HepG2 (cell line): Measurements from ENCODE around the gene IL32. TPM values are rescaled to one million over a fixed set of nuclear protein-coding genes. Genes with fewer than 3 reads are reported as not detected.
A peak's percentile ranks its signal among the peaks of the same experiment; 100 is the strongest.

Source experiments
- BATF2 ChIP-seq: sonication (generic); formaldehyde crosslinking; IDR thresholded peaks from 2 replicates; pipeline ENCODE4 v1.8.0; 2022; ENCODE audit warnings: mild to moderate bottlenecking, missing genetic modification reagents, moderate library complexity
- BCL6 ChIP-seq: IDR thresholded peaks from 2 replicates; pipeline ENCODE4 v1.6.1; 2016; ENCODE audit warnings: missing genetic modification reagents, missing compliant biosample characterization
- BHLHE40 ChIP-seq: IDR thresholded peaks from 2 replicates; pipeline ENCODE4 v1.6.1; 2011; ENCODE audit warnings: low read length, improper control_type of control experiment
- CAMTA2 ChIP-seq: sonication (generic); formaldehyde crosslinking; IDR thresholded peaks from 2 replicates; pipeline ENCODE4 v1.4.0; 2020; ENCODE audit warnings: mild to moderate bottlenecking, missing genetic modification reagents, borderline replicate concordance
- CBX5 ChIP-seq: sonication (generic); formaldehyde crosslinking; IDR thresholded peaks from 2 replicates; pipeline ENCODE4 v1.4.0; 2020; ENCODE audit warnings: missing genetic modification reagents, borderline replicate concordance
- EHMT2 ChIP-seq: fragments of 200-600 bp; sonication (generic); IDR thresholded peaks from 2 replicates; pipeline ENCODE4 v1.7.0; 2017; ENCODE audit warnings: antibody characterized with exemption, low read depth, low read length, borderline replicate concordance
- ELF4 ChIP-seq: sonication (generic); formaldehyde crosslinking; IDR thresholded peaks from 2 replicates; pipeline ENCODE4 v1.5.0; 2020; ENCODE audit warnings: missing genetic modification reagents, mild to moderate bottlenecking, moderate library complexity, borderline replicate concordance
- GTF3A ChIP-seq: sonication (generic); formaldehyde crosslinking; conservative IDR thresholded peaks from 2 replicates; pipeline ENCODE4 v1.4.0; 2020; ENCODE audit warnings: mild to moderate bottlenecking, missing genetic modification reagents
- HNRNPUL1 ChIP-seq: fragments of 200-400 bp; formaldehyde crosslinking; IDR thresholded peaks from 2 replicates; pipeline ENCODE4 v1.6.1; 2017; ENCODE audit warnings: low read depth, mild to moderate bottlenecking, low read length, moderate library complexity
- KLF6 ChIP-seq: IDR thresholded peaks from 2 replicates; pipeline ENCODE4 v1.8.0; 2016; ENCODE audit warnings: missing biosample characterization, missing genetic modification reagents
- MEF2D ChIP-seq: sonication (generic); formaldehyde crosslinking; IDR thresholded peaks from 2 replicates; pipeline ENCODE4 v1.5.1; 2020; ENCODE audit warnings: mild to moderate bottlenecking, missing genetic modification reagents
- MIER3 ChIP-seq: IDR thresholded peaks from 2 replicates; pipeline ENCODE4 v1.6.1; 2016; ENCODE audit warnings: missing compliant biosample characterization, borderline replicate concordance
- PHB2 ChIP-seq: fragments of 450-650 bp; IDR thresholded peaks from 2 replicates; pipeline ENCODE4 v1.6.1; 2018; ENCODE audit not compliant: partially characterized antibody
- REL ChIP-seq: sonication (generic); formaldehyde crosslinking; conservative IDR thresholded peaks from 2 replicates; pipeline ENCODE4 v1.8.0; 2022; ENCODE audit warnings: mild to moderate bottlenecking, missing genetic modification reagents, moderate library complexity
- SMC3 ChIP-seq: IDR thresholded peaks from 2 replicates; pipeline ENCODE4 v1.6.1; 2011; ENCODE audit warnings: low read length, improper control_type of control experiment
- ZNF124 ChIP-seq: sonication (generic); formaldehyde crosslinking; IDR thresholded peaks from 2 replicates; pipeline ENCODE4 v1.4.0; 2020; ENCODE audit warnings: missing genetic modification reagents
- ZNF251 ChIP-seq: sonication (generic); formaldehyde crosslinking; IDR thresholded peaks from 2 replicates; pipeline ENCODE4 v1.9.0; 2021; ENCODE audit warnings: mild to moderate bottlenecking, missing genetic modification reagents
- ZNF44 ChIP-seq: sonication (generic); formaldehyde crosslinking; IDR thresholded peaks from 2 replicates; pipeline ENCODE4 v1.5.1; 2020; ENCODE audit warnings: mild to moderate bottlenecking, missing genetic modification reagents
- ZNF660 ChIP-seq: sonication (generic); formaldehyde crosslinking; IDR thresholded peaks from 2 replicates; pipeline ENCODE4 v1.5.1; 2020; ENCODE audit warnings: mild to moderate bottlenecking, low read depth, missing genetic modification reagents, borderline replicate concordance
- ZNF720 ChIP-seq: sonication (generic); formaldehyde crosslinking; IDR thresholded peaks from 2 replicates; pipeline ENCODE4 v1.4.0; 2020; ENCODE audit warnings: missing genetic modification reagents
- ZNF790 ChIP-seq: sonication (generic); formaldehyde crosslinking; IDR thresholded peaks from 2 replicates; pipeline ENCODE4 v1.8.0; 2022; ENCODE audit warnings: missing genetic modification reagents, mild to moderate bottlenecking, borderline replicate concordance
- polyA plus RNA-seq, 8 experiments: library from polyadenylated mRNA; depleted of rRNA in 3 of 8; stranded (reverse) in 7 of 8; unstranded in 1 of 8; fragments of >200 nt; fragmentation: Illumina TruSeq in 4 of 8; extraction: Trizol in 4 of 8; gene quantifications; 2 replicates each; pipeline versions ENCODE4 v1.2.1 to v1.2.3, GENCODE V29; 2011 to 2016; ENCODE audit warnings: low read depth in 4 of 8, missing spikeins in 1 of 8, mixed read lengths in 1 of 8; ENCODE audit not compliant: insufficient read depth in 1 of 8
- total RNA-seq, 5 experiments: library from RNA; depleted of rRNA; stranded (reverse); fragments of >200 nt; fragmentation: Illumina TruSeq; extraction: Trizol; gene quantifications; 2 replicates each; pipeline ENCODE4 v1.2.3, GENCODE V29; 2016; ENCODE audit warnings: low read depth in 1 of 5
- TF ChIP-seq, protein P1 (sequence below): IDR thresholded peaks from 2 replicates; pipeline ENCODE4 v1.6.1; 2016; ENCODE audit warnings: low read depth
- TF ChIP-seq, protein P2 (sequence below): sonication (generic); formaldehyde crosslinking; IDR thresholded peaks from 2 replicates; pipeline ENCODE4 v1.4.0; 2020; ENCODE audit warnings: missing genetic modification reagents, mild to moderate bottlenecking, borderline replicate concordance
- TF ChIP-seq, protein P3 (sequence below): sonication (generic); formaldehyde crosslinking; IDR thresholded peaks from 2 replicates; pipeline ENCODE4 v1.4.0; 2020; ENCODE audit warnings: missing genetic modification reagents

The IL32 gene
- total and polyA plus RNA-seq, 2 of the 13 experiments (the other 11 are each of a cell fraction or from before 2014, with no cell fraction given), result 115 to 165 TPM

DNA sequence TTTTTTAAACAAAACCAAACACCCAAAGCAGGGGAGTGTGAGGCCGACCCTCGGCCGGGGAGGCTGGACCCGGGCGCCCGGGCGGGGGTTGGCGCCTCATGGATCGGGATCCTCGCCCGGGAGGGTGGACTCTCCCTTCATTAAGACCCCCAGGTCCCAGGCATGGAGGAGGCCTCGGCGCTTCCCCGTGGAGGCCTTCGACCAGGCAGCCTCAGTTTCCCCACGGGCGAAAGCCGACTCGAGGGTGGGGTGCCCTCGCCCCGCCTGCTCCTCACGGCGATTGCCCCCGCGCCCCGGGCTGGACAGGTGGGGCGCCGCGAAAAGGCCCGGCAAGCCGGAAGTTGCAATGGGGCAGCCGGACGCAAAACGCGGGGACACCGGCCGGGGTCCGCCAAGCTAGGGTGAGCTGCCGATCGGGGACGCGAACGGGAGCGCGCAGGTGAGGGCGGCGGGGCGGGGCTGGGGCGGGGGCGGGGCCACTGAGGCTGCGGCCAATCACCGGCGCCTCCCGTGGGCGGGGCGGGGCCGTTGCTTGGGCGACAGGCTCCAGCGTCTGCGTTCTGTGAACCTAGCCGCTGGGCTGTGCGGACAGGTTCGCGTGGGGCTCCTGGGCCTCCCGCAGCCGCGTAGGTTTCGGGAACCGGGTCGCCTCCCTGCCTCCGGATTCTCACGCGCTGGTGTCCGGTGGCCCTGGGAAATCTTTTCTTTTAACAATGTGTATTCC is 40.9 kb downstream of the IL32 start (continued):
- TF ChIP-seq ZNF790 (no peak), BHLHE40 (0 out of 2 replicates have a peak, but pooled peaks have one; percentile 28), REL (CRISPR knock-in tag) (no peak), ZNF44 (CRISPR knock-in tag) (no peak), KLF6 (CRISPR knock-in tag) (no peak), SMC3 (no peak), BATF2 (CRISPR knock-in tag) (no peak), CAMTA2 (CRISPR knock-in tag) (0 out of 2 replicates have a peak, but pooled peaks have one; percentile 54), ZNF720 (CRISPR knock-in tag) (no peak), PHB2 (no peak), BCL6 (CRISPR knock-in tag) (peak; percentile 52), ZNF124 (no peak), GTF3A (CRISPR knock-in tag) (no peak), ZNF660 (no peak), ZNF251 (CRISPR knock-in tag) (no peak), ELF4 (CRISPR knock-in tag) (no peak), EHMT2 (no peak), HNRNPUL1 (no peak), MIER3 (CRISPR knock-in tag) (peak; percentile 76; the same call in 1 of the 2 replicates), MEF2D (CRISPR knock-in tag) (peak; percentile 69), CBX5 (CRISPR knock-in tag) (peak; percentile 45; the same call in 1 of the 2 replicates)
- TF ChIP-seq, protein P1, sequence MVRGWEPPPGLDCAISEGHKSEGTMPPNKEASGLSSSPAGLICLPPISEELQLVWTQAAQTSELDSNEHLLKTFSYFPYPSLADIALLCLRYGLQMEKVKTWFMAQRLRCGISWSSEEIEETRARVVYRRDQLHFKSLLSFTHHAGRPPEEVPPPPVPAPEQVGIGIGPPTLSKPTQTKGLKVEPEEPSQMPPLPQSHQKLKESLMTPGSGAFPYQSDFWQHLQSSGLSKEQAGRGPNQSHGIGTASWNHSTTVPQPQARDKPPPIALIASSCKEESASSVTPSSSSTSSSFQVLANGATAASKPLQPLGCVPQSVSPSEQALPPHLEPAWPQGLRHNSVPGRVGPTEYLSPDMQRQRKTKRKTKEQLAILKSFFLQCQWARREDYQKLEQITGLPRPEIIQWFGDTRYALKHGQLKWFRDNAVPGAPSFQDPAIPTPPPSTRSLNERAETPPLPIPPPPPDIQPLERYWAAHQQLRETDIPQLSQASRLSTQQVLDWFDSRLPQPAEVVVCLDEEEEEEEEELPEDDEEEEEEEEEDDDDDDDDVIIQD (CRISPR knock-in tag), result no peak
- TF ChIP-seq, protein P2, sequence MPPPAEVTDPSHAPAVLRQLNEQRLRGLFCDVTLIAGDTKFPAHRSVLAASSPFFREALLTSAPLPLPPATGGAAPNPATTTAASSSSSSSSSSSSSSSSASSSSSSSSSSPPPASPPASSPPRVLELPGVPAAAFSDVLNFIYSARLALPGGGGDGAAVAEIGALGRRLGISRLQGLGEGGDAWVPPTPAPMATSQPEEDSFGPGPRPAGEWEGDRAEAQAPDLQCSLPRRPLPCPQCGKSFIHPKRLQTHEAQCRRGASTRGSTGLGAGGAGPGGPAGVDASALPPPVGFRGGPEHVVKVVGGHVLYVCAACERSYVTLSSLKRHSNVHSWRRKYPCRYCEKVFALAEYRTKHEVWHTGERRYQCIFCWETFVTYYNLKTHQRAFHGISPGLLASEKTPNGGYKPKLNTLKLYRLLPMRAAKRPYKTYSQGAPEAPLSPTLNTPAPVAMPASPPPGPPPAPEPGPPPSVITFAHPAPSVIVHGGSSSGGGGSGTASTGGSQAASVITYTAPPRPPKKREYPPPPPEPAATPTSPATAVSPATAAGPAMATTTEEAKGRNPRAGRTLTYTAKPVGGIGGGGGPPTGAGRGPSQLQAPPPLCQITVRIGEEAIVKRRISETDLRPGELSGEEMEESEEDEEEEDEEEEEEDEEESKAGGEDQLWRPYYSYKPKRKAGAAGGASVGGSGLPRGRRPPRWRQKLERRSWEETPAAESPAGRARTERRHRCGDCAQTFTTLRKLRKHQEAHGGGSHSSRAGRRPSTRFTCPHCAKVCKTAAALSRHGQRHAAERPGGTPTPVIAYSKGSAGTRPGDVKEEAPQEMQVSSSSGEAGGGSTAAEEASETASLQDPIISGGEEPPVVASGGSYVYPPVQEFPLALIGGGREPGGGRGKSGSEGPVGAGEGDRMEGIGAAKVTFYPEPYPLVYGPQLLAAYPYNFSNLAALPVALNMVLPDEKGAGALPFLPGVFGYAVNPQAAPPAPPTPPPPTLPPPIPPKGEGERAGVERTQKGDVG (CRISPR knock-in tag), result no peak; the same call in 1 of the 2 replicates
- TF ChIP-seq, protein P3, sequence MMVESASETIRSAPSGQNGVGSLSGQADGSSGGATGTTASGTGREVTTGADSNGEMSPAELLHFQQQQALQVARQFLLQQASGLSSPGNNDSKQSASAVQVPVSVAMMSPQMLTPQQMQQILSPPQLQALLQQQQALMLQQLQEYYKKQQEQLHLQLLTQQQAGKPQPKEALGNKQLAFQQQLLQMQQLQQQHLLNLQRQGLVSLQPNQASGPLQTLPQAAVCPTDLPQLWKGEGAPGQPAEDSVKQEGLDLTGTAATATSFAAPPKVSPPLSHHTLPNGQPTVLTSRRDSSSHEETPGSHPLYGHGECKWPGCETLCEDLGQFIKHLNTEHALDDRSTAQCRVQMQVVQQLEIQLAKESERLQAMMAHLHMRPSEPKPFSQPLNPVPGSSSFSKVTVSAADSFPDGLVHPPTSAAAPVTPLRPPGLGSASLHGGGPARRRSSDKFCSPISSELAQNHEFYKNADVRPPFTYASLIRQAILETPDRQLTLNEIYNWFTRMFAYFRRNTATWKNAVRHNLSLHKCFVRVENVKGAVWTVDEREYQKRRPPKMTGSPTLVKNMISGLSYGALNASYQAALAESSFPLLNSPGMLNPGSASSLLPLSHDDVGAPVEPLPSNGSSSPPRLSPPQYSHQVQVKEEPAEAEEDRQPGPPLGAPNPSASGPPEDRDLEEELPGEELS (CRISPR knock-in tag), result no peak; the same call in none of the 2 replicates
